Measurements from ENCODE around the gene EHD2. TPM values are rescaled to one million over a fixed set of nuclear protein-coding genes. Genes with fewer than 3 reads are reported as not detected.
"Not testable (repeated sequence)": the region's sequence is repeated elsewhere in the genome, so short reads cannot be mapped to it uniquely, and the experiment has no call there.

Gene EHD2
- total RNA-seq, 1 experiment from 2014 or later: 0.11 TPM

GRCh38 chr19:47716270-47716937 is 3.2 kb downstream of the EHD2 start:
- H3K27me3 ChIP-seq (ENCODE audit: low read length): no peaks in the 10 kb centered on the region
- H3K79me2 ChIP-seq (ENCODE audit: low read length): no peaks in the 10 kb centered on the region
- H3F3A ChIP-seq (ENCODE audit: low read length, unreplicated experiment): no peaks in the 10 kb centered on the region
- H3K4me2 ChIP-seq (ENCODE audit: low read length): no peak overlapping the region
- no TSS peak for BruUV-seq (replicated peaks)
- no peaks in the 10 kb centered on the region for H3K36me3 ChIP-seq (ENCODE audit: low read depth, low read length)
- CTCF ChIA-PET: no interaction called here
- H3K4me1 ChIP-seq (ENCODE audit: insufficient read depth, low read length): no peaks in the 10 kb centered on the region
- DNase-seq: no peak
- no peak overlapping the region for H3K4me3 ChIP-seq (ENCODE audit: low read length)
- no peak overlapping the region for H2AFZ ChIP-seq (ENCODE audit: low read length)
- POLR2A ChIA-PET (ENCODE audit: unreplicated experiment): no interaction called here
- H3K9me3 ChIP-seq (ENCODE audit: low read length): no peaks in the 10 kb centered on the region
- H3K9me2 ChIP-seq (replicated peaks; ENCODE audit: low read length): no peaks in the 10 kb centered on the region
- H3K9ac ChIP-seq (ENCODE audit: low read length): no peak overlapping the region
- no peak overlapping the region for H3K27ac ChIP-seq (ENCODE audit: low read length)
- ATAC-seq: no peak
- H4K20me1 ChIP-seq (ENCODE audit: low read length): no peaks in the 10 kb centered on the region
- TF ChIP-seq EZH2 (IDR thresholded peaks at IDR 0.05; ENCODE audit: low read length, unreplicated experiment) (no peak), CTCF (conservative IDR thresholded peaks at IDR 0.05; ENCODE audit: low read depth, low read length) (no peak), EZH2phosphoT487 (IDR thresholded peaks at IDR 0.05; ENCODE audit: borderline replicate concordance, low read length) (no peak)
- intact Hi-C loops (cut with micrococcal nuclease): no loop called here

GRCh38 chr19:47718415-47719046 is 5.3 kb downstream of the EHD2 start:
- H3K9ac ChIP-seq (ENCODE audit: low read length); intact Hi-C loops (cut with micrococcal nuclease); H3K4me1 ChIP-seq (ENCODE audit: insufficient read depth, low read length); BruUV-seq (replicated peaks); H3K4me2 ChIP-seq (ENCODE audit: low read length); H3K27me3 ChIP-seq (ENCODE audit: low read length); ATAC-seq; POLR2A ChIA-PET (ENCODE audit: unreplicated experiment); H3K4me3 ChIP-seq (ENCODE audit: low read length); DNase-seq; H3K27ac ChIP-seq (ENCODE audit: low read length); H3K79me2 ChIP-seq (ENCODE audit: low read length); CTCF ChIA-PET; H3K36me3 ChIP-seq (ENCODE audit: low read depth, low read length); H2AFZ ChIP-seq (ENCODE audit: low read length); H3K9me2 ChIP-seq (replicated peaks; ENCODE audit: low read length); H3F3A ChIP-seq (ENCODE audit: low read length, unreplicated experiment); H3K9me3 ChIP-seq (ENCODE audit: low read length); H4K20me1 ChIP-seq (ENCODE audit: low read length): not testable (repeated sequence)

GRCh38 chr19:47719047-47719859 is 6.0 kb downstream of the EHD2 start:
- DNase-seq (no peak), ATAC-seq (no peak)
- H3K9ac ChIP-seq (ENCODE audit: low read length): no peak overlapping the region
- intact Hi-C loops (cut with micrococcal nuclease): no loop called here
- H3K4me1 ChIP-seq (ENCODE audit: insufficient read depth, low read length): peaks cover 10% of the 10 kb centered on the region
- H3K27me3 ChIP-seq (ENCODE audit: low read length): no peaks in the 10 kb centered on the region
- no peaks in the 10 kb centered on the region for H3F3A ChIP-seq (ENCODE audit: low read length, unreplicated experiment)
- H3K4me3 ChIP-seq (ENCODE audit: low read length): no peak overlapping the region
- no TSS peak for BruUV-seq (replicated peaks)
- ChIA-PET CTCF (no interaction called here), POLR2A (ENCODE audit: unreplicated experiment) (no interaction called here)
- no peaks in the 10 kb centered on the region for H3K9me2 ChIP-seq (replicated peaks; ENCODE audit: low read length)
- no peaks in the 10 kb centered on the region for H3K36me3 ChIP-seq (ENCODE audit: low read depth, low read length)
- no peaks in the 10 kb centered on the region for H3K9me3 ChIP-seq (ENCODE audit: low read length)
- TF ChIP-seq CTCF (conservative IDR thresholded peaks at IDR 0.05; ENCODE audit: low read depth, low read length): no peak
- no peak for TF ChIP-seq EZH2 (IDR thresholded peaks at IDR 0.05; ENCODE audit: low read length, unreplicated experiment)
- no peak for TF ChIP-seq EZH2phosphoT487 (IDR thresholded peaks at IDR 0.05; ENCODE audit: borderline replicate concordance, low read length)
- no peak overlapping the region for H3K4me2 ChIP-seq (ENCODE audit: low read length)
- no peaks in the 10 kb centered on the region for H3K79me2 ChIP-seq (ENCODE audit: low read length)
- H3K27ac ChIP-seq (ENCODE audit: low read length): no peak overlapping the region
- H4K20me1 ChIP-seq (ENCODE audit: low read length): no peaks in the 10 kb centered on the region
- no peak overlapping the region for H2AFZ ChIP-seq (ENCODE audit: low read length)
